Measurements from ENCODE around the gene KRCC1.

Gene KRCC1

GRCh38 chr2:88055371-88056128, at the start of gene KRCC1:
TSS of gene KRCC1 (minus strand) at chr2:88055783. CDS start at chr2:88028563, 27,220 bp downstream.
- peak; percentile 80 for DNase-seq

DNA sequence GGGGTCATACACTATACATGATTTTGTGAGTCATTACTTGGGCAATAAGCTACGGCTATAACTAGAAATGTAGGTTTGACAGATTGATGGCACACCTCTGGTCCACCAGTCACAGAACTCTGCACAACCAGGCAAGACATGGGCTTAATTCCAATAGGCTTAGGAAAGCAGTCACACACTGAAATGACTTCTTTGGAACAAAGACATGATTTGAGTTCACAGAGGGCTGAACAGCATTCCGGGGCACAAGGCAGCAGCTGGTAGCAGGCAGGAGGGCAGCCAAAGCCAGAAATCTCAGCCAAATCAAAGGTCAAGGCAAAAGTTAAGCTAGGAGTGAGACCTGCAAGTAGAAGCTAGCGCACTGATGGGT, 44.9 kb upstream of the KRCC1 start:
- DNase-seq: no peak

DNA sequence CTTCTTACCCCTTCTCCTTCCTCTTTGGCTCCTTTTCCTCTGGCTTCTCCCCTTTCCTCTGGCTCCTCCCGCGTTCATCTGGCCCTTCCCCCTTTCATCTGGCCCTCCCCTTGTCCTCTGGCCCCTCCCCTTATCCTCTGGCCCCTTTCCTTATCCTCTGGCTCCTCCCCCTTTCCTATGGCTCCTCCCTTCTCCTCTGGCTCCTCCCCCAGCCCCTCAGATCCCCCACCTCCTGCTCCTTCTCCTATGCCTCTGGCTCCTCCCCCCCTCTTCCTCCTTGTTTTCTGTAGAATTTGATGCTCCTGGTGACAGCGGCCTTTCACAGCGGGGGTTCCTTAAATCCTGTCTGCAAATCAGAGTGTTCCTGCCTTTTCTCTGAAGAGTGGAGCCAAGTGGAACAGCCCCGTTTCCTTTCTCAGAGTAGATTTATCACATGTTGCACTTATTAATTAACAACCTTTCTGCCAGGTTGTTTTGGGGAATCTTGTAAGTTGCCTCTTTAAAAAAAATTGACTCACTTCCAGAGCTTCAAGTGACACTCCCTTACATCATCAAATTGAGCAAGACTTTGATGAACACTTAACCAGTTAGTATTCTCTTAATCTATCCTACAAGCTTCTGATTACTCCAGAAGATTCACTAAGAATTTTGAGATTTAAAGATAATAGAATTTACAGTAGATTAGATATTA, 44.4 kb upstream of the KRCC1 start:
- DNase-seq: no peak

GRCh38 chr2:88098558-88098900, 42.9 kb upstream of the KRCC1 start:
- DNase-seq: no peak

GRCh38 chr2:88097891-88098557, 42.4 kb upstream of the KRCC1 start:
- no peak for DNase-seq

GRCh38 chr2:88097192-88097591, 41.6 kb upstream of the KRCC1 start:
- DNase-seq: no peak

DNA sequence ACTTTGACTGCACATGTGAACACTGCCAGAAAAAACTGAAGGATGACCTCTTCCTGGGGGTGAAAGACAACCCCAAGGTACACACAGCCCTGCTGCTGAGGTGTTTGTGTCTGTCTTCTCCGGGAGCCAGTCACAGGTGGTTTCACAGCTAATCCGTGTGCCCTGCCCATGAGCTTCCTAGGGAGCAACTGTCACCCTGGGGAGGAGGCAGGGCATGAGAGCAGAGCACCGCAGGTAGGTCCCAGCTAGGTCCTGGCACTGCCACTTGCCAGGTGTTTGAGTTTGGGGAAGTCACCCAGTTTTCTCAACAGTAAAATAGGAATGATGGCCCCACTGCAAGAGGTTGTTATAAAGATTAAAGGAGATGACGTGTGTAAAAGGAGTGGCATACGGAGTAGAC, 41.1 kb upstream of the KRCC1 start:
- DNase-seq: no peak

DNA sequence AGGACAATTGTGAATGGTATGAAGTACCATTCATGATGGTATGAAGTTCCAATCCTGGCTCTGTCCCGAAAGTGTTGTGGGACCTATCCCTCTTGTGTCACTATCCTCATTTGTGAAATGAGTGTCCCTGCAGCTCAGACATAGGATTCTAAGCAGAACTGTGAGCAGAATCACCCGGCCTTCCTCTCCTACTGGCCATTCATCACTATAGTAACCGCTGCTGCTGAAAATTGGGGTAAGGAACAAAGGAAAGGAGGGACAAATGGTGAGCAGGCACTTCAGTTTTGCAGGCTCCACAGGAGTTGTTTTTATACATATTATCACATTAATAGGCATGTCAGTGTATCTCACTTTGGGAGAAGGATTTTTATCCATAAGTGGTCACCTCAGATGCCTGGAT, 39.4 kb upstream of the KRCC1 start:
- no peak for DNase-seq

- DNase-seq: no peak
Observed at GRCh38 chr2:88092773-88093172, 37.2 kb upstream of the KRCC1 start.

DNA sequence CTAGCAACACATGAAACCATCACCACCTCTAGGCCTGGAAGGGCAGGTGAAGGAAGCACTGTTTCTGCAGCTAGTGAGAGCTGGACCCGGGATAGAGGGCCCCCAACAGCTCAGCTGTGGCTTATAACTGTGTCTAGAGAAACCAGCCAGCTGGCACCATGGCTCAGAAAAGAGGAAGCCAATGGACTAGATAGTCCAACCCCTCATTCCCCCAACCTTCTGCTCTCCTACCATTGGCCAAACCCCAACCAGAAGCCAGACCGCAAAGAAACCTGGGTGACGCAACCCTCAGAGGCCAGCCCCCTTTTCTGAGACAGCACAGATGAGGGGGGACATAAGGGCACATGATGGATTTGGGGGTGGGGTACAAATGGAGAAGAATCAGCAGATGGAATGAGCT, 36.4 kb upstream of the KRCC1 start:
- DNase-seq: no peak

DNA sequence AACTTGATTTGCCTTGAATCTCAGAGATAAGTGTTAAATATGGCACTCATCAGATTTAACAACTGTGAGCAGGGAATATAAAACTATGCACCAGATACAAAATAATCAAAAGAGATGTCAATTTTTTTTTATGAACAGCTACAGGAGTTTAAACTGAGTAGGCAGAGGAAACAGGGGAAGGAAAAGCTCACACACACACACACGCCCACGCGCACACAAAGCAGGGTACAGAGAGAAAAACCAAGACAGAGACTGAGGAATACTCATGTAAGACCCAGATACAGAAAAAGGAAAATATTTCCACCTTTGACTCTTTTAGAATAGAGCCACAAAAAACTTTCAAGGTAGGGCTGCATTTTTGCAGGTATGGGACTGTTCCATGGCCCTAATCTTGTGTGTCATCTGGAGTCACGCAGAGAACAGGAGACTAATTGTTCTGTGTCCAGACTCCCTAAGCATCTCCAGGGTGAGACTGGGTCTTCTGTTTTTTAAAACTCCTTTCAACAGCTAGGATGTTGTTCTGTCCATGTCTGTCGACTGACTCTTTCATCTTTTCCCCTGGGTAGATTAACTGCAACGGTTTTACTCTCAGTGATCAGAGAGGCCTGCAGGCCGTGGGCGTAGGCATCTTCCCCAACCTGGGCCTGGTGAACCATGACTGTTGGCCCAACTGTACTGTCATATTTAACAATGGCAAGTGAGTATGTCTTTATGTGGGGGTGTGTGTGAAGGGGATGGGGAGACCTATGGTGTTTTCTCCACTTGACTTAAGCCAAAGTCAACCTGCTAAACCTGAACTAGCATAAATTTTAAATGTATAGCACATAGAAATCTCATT, 35.1 kb upstream of the KRCC1 start:
- DNase-seq: no peak

- no peak for DNase-seq
Observed at GRCh38 chr2:88088999-88089398, 33.4 kb upstream of the KRCC1 start.

DNA sequence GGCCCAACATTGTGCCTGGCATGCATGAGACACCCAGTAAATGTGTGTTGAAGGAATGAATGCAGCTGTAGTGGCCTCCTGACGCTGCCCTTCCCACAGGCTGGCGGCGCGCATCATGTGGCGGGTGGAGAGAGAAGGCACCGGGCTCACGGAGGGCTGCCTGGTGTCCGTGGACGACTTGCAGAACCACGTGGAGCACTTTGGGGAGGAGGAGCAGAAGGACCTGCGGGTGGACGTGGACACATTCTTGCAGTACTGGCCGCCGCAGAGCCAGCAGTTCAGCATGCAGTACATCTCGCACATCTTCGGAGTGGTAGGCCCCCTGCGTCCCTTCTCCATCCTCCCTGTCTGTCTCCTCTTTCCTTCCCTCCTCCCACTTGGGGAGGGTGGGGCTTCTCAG, 32.2 kb upstream of the KRCC1 start:
- no peak for DNase-seq

GRCh38 chr2:88087073-88087472, 31.5 kb upstream of the KRCC1 start:
- no peak for DNase-seq

GRCh38 chr2:88086401-88086800, 30.8 kb upstream of the KRCC1 start:
- no peak for DNase-seq

- no peak for DNase-seq
Observed at GRCh38 chr2:88085602-88086001, 30.0 kb upstream of the KRCC1 start.

DNA sequence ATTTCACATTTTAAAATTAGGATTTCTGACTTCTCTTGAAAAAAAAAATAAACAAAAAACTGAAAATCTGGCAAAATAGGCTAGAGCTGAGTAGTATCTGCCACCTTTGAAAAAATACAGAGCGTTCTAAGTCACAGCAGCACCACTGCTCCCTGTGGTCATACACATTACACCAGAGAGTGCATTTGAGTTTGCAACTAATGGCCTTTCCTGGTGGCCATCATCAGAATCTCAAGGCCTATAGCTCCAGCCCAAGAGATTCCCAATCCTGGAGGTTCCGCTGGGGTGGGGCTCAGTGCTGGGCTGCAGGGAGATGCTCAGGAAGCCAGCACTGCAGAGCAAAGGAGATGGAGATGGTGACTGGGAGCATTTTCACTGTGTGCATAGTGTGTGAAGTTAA, 29.5 kb upstream of the KRCC1 start:
- DNase-seq: no peak

DNA sequence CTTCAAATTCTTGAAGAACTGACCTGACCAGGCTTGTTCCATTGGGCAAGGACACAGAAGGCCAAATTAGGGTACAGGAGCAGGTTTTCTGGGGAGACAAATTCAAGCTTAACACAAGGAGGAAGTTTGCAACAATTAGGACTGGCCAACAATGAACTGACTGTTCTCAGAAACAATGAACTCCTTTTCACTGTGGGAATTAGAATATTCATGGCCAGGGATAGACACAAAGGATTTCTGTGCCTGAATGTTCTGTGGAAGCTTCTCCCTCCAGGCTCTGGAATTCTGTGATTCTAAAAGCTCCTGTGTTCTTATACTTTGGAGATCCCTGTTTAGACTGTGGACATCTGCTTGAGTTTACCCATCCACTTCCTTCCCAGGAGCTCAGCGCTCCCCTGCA, 27.2 kb upstream of the KRCC1 start:
- DNase-seq: no peak

DNA sequence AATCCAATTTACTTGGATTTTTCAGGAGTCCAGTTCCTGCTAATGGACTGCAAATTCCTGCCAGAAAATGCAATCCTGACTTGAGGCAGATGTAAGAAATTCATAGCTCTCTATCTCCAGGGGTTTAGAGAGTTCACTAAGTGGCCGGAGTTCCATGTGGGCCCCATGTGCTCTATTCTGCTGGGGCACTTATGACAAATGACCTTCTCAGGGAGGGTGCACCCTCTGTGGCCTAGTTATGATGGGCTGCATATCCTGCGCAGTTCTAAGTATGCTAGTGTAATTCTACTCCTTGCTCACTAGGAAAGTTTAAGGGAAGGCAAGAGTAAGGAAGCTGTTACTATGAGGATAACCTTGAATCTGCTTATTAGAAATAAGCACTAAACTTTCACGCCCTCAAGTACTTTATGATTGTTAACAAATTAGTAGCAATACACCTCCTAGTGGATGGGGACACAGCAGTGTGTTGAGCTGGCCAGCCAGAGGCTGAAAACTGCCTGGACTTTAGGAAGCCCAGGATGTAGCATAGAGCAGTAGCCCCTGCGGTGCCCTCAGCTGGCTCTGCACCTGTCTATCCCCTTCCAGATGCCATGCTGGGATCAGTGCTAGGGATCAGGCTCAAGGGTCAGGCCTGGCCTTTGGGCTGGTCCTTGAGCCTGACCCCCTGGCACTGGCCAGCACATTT, 26.5 kb upstream of the KRCC1 start:
- no peak for DNase-seq

DNA sequence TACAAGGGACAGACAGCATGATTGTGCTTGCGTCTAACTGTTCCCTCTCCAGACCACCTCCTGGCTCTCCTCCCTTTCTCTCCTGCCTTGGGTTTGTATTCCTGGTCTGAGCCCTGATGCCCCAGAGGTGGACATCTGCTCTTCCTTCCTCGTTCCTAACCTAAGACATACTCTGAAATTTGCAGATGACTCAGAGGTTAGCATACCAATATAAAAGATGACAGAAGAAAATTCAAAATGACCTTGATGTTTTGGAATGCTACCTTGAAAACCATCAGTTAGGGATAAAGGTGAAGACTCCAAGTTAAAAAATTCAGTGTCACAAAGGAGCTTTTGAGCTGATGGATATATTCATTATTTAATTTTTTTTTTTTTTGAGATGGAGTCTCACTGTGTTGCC, 25.0 kb upstream of the KRCC1 start:
- DNase-seq: no peak

DNA sequence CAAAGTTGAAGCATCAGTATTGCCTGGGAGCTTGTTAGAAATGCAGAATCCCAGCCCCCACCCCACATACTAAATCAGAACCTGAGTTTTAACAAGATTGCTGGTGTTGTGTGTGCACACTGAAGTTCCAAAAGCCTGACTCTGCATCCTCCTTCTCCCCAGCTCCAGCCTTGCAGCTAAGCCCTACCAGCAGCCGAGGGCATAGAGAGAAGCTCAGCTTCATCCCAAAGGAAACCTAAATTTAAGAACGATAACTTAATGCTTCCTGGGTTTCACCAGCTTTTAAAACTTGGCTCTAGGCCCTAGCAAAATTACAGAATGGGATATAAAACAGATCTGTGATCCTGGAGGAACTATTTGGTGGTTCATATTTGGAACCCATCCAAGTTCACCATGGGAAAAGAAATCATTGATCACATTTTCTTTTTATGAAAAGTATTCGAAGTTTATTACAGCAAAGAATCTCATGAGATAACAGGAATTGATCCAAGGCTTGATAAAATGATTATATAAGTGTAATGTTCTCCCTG, 23.1 kb upstream of the KRCC1 start:
- no peak for DNase-seq

GRCh38 chr2:88077080-88077479, 21.5 kb upstream of the KRCC1 start:
- DNase-seq: no peak
